HG02571 (cell line): ENCODE measurements around the gene RAP1GDS1.
A peak's percentile ranks its signal among the peaks of the same experiment; 100 is the strongest.
"Not testable (repeated sequence)": the region's sequence is repeated elsewhere in the genome, so short reads cannot be mapped to it uniquely, and the experiment has no call there.

Experiments used
- ATAC-seq: cut with Tn5 transposase; IDR thresholded peaks from one replicate; pipeline ENCODE4 v1.9.1; 2021; ENCODE audit warnings: mild to moderate bottlenecking, moderate library complexity; ENCODE audit not compliant: unreplicated experiment

The RAP1GDS1 gene

GRCh38 chr4:98287328-98287727, 26.1 kb downstream of the RAP1GDS1 start:
- no peak for ATAC-seq

DNA sequence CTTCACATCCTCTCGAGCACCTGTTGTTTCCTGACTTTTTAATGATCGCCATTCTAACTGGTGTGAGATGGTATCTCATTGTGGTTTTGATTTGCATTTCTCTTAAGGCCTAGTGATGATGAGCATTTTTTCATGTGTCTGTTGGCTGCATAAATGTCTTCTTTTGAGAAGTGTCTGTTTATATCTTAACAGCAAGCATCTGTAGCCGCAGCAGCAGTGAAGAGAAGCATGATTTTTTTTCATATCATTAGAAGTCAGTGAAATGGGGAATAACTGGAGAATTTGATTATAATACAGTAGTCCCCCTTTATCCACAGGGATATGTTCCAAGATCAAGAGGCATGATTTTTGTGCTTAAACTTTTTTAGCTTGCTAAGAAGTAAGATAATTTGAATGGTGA, 27.5 kb downstream of the RAP1GDS1 start:
- not testable (repeated sequence) for ATAC-seq

GRCh38 chr4:98289375-98289774, 28.2 kb downstream of the RAP1GDS1 start:
- ATAC-seq = peak; percentile 73

DNA sequence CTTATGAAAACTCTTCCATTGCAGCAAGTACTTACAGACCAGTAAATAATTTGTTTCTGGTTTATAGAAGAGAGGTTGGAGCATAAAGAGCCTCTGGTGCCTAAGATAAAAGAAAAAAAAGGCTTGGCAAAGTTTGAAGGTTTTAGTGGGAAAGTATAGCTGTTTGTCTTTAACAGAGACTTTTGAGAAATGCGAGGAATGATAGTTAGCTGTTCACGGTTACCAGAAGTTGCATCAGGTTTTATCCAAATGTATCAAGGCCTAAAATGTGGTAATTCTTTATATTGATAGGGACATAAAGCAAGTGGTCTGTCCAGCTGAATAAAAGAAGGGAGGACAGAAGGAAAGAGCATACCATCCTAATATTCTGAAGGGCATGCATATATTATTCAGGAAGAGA, 29.3 kb downstream of the RAP1GDS1 start:
- ATAC-seq = no peak

DNA sequence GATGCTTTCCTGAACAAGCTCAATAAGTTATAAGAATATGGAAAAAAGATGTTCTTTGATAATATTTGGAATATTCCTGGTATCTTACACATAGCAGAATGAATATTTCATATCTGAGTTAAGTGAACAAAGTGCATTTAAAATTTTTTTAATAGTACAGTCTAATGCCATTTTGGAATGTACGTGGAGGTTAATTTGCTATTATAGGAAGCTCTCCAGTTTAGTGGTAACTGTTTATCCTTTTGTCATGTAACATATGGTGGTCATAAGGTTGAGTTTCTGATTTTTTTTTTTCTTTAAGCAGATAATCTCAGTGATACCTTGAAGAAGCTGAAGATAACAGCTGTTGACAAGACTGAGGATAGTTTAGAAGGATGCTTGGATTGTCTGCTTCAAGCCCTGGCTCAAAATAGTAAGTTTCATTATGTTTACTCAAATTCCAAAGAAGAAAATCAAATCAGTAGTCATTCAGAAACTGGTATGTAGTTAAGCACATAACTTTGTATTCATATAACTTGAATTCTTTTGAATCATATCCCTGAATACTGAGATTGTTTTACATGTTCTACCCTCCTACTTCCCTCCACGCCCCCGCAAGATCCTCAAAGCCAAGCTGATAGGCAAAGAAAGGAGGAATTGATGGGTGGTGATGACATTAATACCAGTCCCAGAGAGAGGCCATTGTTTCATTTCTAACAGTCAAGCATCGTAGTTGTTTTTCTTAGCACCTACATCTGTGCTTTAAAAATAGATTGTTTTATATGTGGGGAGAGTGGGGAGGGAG, 32.1 kb downstream of the RAP1GDS1 start:
- no peak for ATAC-seq

DNA sequence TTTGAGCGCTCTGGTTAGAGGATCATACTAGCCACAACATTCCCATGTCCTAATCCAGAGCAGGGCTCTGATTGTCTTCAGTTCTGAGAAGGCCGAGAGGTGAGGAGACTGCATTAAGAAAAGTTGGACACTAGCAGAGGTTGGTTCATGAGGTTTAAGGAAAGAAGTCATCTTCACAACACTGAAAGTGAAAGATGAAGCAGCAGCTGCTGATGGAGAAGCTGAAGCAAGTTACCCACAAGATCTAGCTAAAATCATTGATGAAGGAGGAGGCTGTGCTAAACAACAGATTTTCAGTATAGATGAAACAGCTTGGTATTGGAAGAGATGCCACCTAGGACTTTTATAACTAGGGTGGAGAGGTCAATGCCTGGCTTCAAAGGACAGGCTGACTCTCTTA, 36.8 kb downstream of the RAP1GDS1 start:
- ATAC-seq = no peak

DNA sequence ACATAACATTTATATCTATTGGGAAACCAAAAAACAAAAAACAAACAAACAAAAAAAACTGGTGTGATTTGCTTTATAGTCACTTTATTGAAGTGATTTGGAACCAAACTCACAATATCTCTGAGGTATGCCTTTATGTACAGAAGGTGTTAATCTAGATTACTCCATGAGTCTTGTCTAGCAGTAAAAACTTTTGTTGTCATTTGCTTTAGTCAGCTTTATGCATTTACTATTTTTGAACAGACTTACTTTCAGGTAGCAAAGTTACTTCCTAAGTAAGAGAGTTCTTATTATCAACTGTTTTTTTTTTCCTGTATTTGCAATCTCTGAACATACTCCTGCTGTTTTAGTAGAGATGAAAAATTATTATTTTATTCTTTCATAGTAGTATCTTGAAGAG, 39.5 kb downstream of the RAP1GDS1 start:
- no peak for ATAC-seq

- no peak for ATAC-seq
Observed at GRCh38 chr4:98305576-98305975, 44.4 kb downstream of the RAP1GDS1 start.

DNA sequence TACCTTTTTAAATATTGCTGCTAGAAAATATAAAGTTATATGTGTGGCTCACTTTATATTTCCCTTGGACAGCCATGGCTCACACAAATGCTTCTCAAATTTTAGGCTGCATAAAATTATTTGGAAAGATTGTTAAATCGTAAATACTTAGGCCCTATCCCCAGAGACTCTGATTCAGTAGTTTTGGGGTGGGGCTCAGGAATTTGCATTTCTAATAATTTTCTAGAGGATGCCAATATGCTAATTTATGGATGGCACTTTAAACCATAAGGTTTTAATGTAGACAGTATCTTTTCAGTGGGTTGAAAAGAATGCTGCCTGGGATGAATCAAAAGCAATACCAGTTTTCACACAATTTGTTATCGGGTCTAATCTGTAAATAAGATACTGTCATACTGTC, 49.7 kb downstream of the RAP1GDS1 start:
- no peak for ATAC-seq

- ATAC-seq = no peak
Observed at GRCh38 chr4:98311656-98312055, 50.5 kb downstream of the RAP1GDS1 start.

- no peak for ATAC-seq
Observed at GRCh38 chr4:98314791-98315565, 53.8 kb downstream of the RAP1GDS1 start.

DNA sequence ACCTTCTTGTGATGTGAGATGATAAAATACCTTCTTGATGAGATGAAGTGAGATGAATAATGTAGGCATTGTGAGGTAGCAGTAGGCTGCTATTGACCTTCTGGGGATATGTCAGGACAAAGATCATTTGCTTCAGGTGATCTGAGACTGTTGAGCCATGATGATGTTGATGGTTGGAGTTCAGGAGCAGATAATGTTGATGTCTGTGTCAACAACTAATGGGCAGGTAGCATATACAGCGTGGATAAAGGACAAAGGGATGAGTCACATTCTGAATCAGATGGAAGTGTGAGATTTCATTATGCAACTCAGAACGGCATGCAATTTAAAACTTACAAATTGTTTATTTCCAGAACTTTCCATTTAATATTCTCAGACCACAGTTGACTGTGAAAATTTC, 57.3 kb downstream of the RAP1GDS1 start:
- no peak for ATAC-seq

DNA sequence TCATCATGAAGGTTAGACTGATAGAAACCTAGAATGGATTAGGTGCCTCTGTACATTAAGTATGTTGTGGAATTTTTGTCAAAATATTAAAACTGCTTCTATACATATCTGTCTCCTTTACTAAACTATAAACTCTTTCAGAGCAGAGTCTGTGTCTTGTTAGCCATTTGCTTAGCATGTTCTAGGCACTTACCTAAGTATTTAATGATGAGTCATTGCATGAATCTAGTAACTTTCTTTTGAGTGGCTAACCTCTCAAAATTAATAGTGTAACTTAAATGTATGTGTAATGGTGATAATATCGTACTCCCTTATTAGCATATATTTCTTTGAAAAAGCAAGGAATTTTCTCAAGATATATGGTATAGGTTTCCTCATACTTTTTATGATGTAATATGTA, 57.8 kb downstream of the RAP1GDS1 start:
- no peak for ATAC-seq

- ATAC-seq = no peak
Observed at GRCh38 chr4:98326168-98326567, 65.0 kb downstream of the RAP1GDS1 start.

- ATAC-seq = no peak
Observed at GRCh38 chr4:98327694-98328093, 66.5 kb downstream of the RAP1GDS1 start.

- not testable (repeated sequence) for ATAC-seq
Observed at GRCh38 chr4:98329879-98330640, 68.9 kb downstream of the RAP1GDS1 start.

GRCh38 chr4:98332017-98332416, 70.8 kb downstream of the RAP1GDS1 start:
- no peak for ATAC-seq

- ATAC-seq = no peak
Observed at GRCh38 chr4:98334461-98334860, 73.3 kb downstream of the RAP1GDS1 start.

GRCh38 chr4:98338761-98339438, 77.7 kb downstream of the RAP1GDS1 start:
- ATAC-seq = no peak

GRCh38 chr4:98341309-98341708, 80.1 kb downstream of the RAP1GDS1 start:
- no peak for ATAC-seq

DNA sequence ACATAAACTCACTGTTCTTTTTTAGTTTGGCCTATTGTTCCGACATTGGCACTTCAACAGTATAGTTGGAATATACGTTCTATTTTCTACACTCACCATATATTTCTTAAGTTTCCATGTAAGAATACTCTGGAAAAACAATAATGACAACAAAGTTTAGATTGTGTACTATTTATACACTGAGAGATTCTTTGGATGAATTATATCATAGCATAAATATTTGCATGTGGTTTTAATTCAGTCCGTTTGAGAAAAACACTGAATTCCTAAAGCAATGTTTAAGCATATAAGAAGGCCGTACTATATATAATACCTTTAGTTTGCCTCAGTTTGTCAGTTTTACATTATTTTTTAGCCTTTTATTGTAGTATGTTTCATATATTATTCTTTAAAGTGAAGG, 82.4 kb downstream of the RAP1GDS1 start:
- no peak for ATAC-seq
